ENCODE data around the gene LARGE1. TPM values are rescaled to one million over a fixed set of nuclear protein-coding genes. Genes with fewer than 3 reads are reported as not detected.
"Not testable (repeated sequence)": the region's sequence is repeated elsewhere in the genome, so short reads cannot be mapped to it uniquely, and the experiment has no call there.

Gene LARGE1
- total RNA-seq, 1 donor from 2014 or later = 0.89 TPM

- Mint-ChIP-seq H3K4me3 (ENCODE audit: low read depth) (no peak overlapping the region), H3K4me1 (ENCODE audit: low read depth) (no peaks in the 10 kb centered on the region), H3K27me3 (ENCODE audit: low read depth) (no peaks in the 10 kb centered on the region), H3K36me3 (ENCODE audit: low read depth) (no peaks in the 10 kb centered on the region), H3K27ac (no peak overlapping the region), H3K9me3 (peaks cover 25% of the 10 kb centered on the region)
- intact Hi-C loops (cut with micrococcal nuclease) = no loop called here
- no peak for DNase-seq (ENCODE audit: low spot score)
Measured at GRCh38 chr22:33465554-33465953, 454.7 kb downstream of the LARGE1 start.

DNA sequence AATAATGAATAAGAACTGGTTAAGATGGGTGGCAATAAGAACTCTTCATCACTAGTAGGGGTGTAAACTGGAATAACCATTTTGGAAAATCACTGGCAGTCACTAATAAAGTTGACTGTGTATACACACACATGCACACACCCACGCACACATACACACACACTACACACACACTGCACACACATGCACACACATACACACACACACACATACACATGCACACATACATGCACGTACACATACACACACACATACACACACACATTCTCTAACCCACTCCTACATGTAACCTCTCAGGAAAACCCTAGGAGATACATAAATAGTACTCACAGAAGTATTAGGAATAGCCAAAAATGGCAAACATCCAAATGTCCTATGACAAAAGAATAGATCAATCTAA, 455.6 kb downstream of the LARGE1 start:
- DNase-seq (ENCODE audit: low spot score) = no peak
- Mint-ChIP-seq H3K4me3 (ENCODE audit: low read depth) (no peak overlapping the region), H3K36me3 (ENCODE audit: low read depth) (no peaks in the 10 kb centered on the region), H3K4me1 (ENCODE audit: low read depth) (no peaks in the 10 kb centered on the region), H3K27ac (no peak overlapping the region), H3K9me3 (peaks cover 26% of the 10 kb centered on the region), H3K27me3 (ENCODE audit: low read depth) (no peaks in the 10 kb centered on the region)
- intact Hi-C loops (cut with micrococcal nuclease) = no loop called here

DNA sequence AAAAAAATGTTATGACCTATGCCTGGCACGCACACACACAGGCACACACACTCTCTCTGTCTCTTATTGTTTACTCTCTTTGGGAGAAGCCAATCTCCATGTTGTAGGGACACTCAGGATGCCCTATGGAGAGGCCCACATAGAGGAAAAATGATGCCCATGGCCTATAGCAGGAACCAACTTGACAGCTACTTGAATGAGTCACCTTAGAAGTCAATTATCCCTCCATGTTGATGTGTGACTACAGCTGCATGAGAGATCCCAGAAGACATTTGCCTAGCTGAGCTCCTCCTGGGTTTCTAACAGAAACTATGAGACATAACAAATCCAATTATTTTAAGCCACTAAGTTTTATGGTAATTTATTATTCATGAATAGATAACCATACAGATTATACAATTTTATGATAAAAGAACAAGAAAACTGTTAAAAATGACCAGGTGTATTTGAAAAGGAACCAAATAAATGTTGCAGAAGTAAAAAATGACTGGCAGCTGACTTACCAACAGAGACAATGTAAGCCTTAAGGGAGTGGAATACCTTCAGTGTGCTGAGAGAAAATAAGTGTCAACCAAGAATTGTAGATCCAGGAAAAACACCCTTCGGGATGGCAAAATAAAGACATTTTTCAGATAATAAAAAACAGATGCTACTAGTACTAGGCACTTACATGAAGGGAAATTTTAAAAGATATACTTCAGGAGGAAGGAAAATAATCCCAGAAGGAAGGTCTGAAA, 458.4 kb downstream of the LARGE1 start:
- Mint-ChIP-seq H3K9me3 (peaks cover 30% of the 10 kb centered on the region), H3K27me3 (ENCODE audit: low read depth) (no peaks in the 10 kb centered on the region), H3K36me3 (ENCODE audit: low read depth) (no peaks in the 10 kb centered on the region), H3K4me3 (ENCODE audit: low read depth) (no peak overlapping the region), H3K4me1 (ENCODE audit: low read depth) (no peaks in the 10 kb centered on the region), H3K27ac (no peak overlapping the region)
- DNase-seq (ENCODE audit: low spot score) = no peak
- intact Hi-C loops (cut with micrococcal nuclease) = no loop called here

DNA sequence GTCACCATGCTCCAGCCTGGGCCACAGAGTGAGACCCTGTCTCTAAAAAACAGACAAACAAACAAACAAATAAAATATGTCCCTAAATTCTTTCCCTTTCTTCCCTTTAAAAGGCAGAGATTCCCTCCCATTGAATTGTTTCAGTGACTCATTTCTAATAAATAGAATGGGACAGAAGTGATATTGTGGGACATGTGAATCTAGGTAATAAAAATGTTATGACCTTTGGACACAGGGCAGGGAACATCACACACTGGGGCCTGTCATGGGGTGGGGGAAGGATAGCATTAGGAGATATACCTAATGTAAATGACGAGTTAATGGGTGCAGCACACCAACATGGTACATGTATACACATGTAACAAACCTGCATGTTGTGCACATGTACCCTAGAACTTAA, 459.0 kb downstream of the LARGE1 start:
- H3K27ac Mint-ChIP-seq; DNase-seq (ENCODE audit: low spot score); H3K36me3 Mint-ChIP-seq (ENCODE audit: low read depth); H3K4me1 Mint-ChIP-seq (ENCODE audit: low read depth); H3K27me3 Mint-ChIP-seq (ENCODE audit: low read depth); intact Hi-C loops (cut with micrococcal nuclease); H3K4me3 Mint-ChIP-seq (ENCODE audit: low read depth): not testable (repeated sequence)
- peaks cover 30% of the 10 kb centered on the region for H3K9me3 Mint-ChIP-seq

DNA sequence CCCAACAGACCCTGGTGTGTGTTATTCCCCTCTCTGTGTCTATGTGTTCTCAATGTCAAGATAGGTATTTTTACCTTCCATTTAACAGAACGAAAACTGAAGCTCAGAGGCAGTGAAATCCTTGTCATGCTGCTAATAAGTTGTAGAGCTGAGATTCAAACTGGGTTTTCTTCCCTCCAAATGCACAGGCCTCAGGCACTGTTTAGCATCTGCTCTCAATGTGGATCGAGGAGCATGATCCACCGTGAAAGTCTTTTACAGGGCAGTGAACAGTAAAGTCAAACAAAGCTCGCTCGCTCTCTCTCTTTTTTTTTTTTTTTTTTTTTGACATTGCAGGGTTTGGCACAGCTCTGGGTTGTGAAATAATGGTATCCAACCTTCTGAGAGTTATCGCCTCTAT, 461.1 kb downstream of the LARGE1 start:
- H3K36me3 Mint-ChIP-seq (ENCODE audit: low read depth) = no peaks in the 10 kb centered on the region
- no peak overlapping the region for H3K4me3 Mint-ChIP-seq (ENCODE audit: low read depth)
- no peaks in the 10 kb centered on the region for H3K27me3 Mint-ChIP-seq (ENCODE audit: low read depth)
- H3K4me1 Mint-ChIP-seq (ENCODE audit: low read depth) = no peaks in the 10 kb centered on the region
- intact Hi-C loops (cut with micrococcal nuclease) = no loop called here
- no peak for DNase-seq (ENCODE audit: low spot score)
- no peak overlapping the region for H3K27ac Mint-ChIP-seq
- H3K9me3 Mint-ChIP-seq = peaks cover 26% of the 10 kb centered on the region

DNA sequence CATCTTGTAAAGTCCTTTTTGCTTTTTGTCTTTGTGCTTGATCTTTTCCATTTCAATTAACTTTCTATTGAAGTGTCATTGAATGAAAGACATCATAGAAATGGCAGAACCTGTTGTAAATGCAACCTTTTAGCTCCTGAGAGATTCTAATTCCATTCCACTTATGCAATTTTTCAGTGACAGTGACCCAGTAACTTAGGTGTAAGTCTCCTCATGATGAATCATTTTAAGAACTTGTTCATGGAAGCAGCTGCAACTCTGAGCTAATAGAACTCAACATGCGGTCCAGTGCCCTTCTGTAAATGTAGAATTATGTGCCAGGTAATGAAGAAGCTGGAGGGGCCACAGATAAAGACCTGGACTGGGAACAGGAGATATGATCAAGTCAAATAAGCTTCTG, 463.8 kb downstream of the LARGE1 start:
- H3K4me1 Mint-ChIP-seq (ENCODE audit: low read depth) = no peaks in the 10 kb centered on the region
- peaks cover 23% of the 10 kb centered on the region for H3K9me3 Mint-ChIP-seq
- H3K36me3 Mint-ChIP-seq (ENCODE audit: low read depth) = no peaks in the 10 kb centered on the region
- intact Hi-C loops (cut with micrococcal nuclease) = no loop called here
- no peak overlapping the region for H3K27ac Mint-ChIP-seq
- no peak for DNase-seq (ENCODE audit: low spot score)
- no peak overlapping the region for H3K4me3 Mint-ChIP-seq (ENCODE audit: low read depth)
- H3K27me3 Mint-ChIP-seq (ENCODE audit: low read depth) = no peaks in the 10 kb centered on the region

DNA sequence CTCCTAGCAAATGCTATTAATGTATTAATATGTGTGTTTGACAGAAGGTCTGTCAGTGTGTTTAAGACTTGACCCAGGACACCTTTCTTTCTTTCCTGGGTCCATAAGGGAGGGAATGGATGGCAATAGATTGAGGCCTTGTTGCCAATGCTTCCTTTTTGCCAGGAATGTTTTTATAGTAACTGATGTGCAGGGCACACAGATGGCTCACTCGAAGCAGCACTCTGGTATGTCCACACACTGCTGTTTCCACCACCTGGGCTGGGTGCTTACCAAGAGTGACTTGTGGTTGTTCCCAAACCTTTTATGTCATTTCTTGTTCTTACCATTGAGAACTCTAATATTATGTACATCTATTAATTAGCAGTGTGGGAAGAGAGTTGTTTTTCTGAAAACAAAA, 465.2 kb downstream of the LARGE1 start:
- H3K9me3 Mint-ChIP-seq = peaks cover 13% of the 10 kb centered on the region
- H3K4me3 Mint-ChIP-seq (ENCODE audit: low read depth) = no peak overlapping the region
- intact Hi-C loops (cut with micrococcal nuclease) = no loop called here
- DNase-seq (ENCODE audit: low spot score) = no peak
- no peaks in the 10 kb centered on the region for H3K36me3 Mint-ChIP-seq (ENCODE audit: low read depth)
- H3K27me3 Mint-ChIP-seq (ENCODE audit: low read depth) = no peaks in the 10 kb centered on the region
- no peaks in the 10 kb centered on the region for H3K4me1 Mint-ChIP-seq (ENCODE audit: low read depth)
- H3K27ac Mint-ChIP-seq = no peak overlapping the region

GRCh38 chr22:33451866-33452469, 468.3 kb downstream of the LARGE1 start:
- Mint-ChIP-seq H3K4me1 (ENCODE audit: low read depth) (no peaks in the 10 kb centered on the region), H3K27me3 (ENCODE audit: low read depth) (no peaks in the 10 kb centered on the region), H3K4me3 (ENCODE audit: low read depth) (no peak overlapping the region), H3K27ac (no peak overlapping the region), H3K36me3 (ENCODE audit: low read depth) (no peaks in the 10 kb centered on the region), H3K9me3 (peaks cover 19% of the 10 kb centered on the region)
- no peak for DNase-seq (ENCODE audit: low spot score)
- intact Hi-C loops (cut with micrococcal nuclease) = no loop called here

DNA sequence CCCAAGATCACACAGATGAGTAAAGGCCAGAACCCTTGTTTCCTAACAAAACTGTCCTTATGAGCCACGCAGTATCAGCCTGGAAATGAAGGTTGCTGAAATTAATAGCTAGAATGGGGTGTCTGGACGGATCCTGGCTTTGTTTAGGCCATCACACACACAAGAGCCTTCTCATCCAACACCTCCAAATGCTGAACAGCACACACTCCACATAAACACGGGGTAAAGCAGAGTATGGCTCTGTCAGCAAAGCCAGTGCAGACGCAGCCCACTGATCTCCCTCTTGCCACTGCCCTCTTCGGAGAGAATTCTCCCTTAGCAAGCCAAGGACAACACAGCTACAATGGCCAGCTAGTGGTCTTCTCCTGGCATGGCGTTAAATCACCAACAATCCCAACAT, 469.5 kb downstream of the LARGE1 start:
- Mint-ChIP-seq H3K9me3 (peaks cover 19% of the 10 kb centered on the region), H3K36me3 (ENCODE audit: low read depth) (no peaks in the 10 kb centered on the region), H3K27me3 (ENCODE audit: low read depth) (no peaks in the 10 kb centered on the region), H3K27ac (no peak overlapping the region), H3K4me1 (ENCODE audit: low read depth) (no peaks in the 10 kb centered on the region), H3K4me3 (ENCODE audit: low read depth) (no peak overlapping the region)
- DNase-seq (ENCODE audit: low spot score) = no peak
- intact Hi-C loops (cut with micrococcal nuclease) = no loop called here

GRCh38 chr22:33447733-33448132, 472.5 kb downstream of the LARGE1 start:
- no peaks in the 10 kb centered on the region for H3K27me3 Mint-ChIP-seq (ENCODE audit: low read depth)
- H3K9me3 Mint-ChIP-seq = peaks cover 23% of the 10 kb centered on the region
- H3K36me3 Mint-ChIP-seq (ENCODE audit: low read depth) = no peaks in the 10 kb centered on the region

GRCh38 chr22:33443683-33444082, 476.6 kb downstream of the LARGE1 start:
- H3K27ac Mint-ChIP-seq = no peak overlapping the region
- H3K4me3 Mint-ChIP-seq (ENCODE audit: low read depth) = no peak overlapping the region
- intact Hi-C loops (cut with micrococcal nuclease) = no loop called here
- DNase-seq (ENCODE audit: low spot score) = no peak
- no peaks in the 10 kb centered on the region for H3K36me3 Mint-ChIP-seq (ENCODE audit: low read depth)
- H3K4me1 Mint-ChIP-seq (ENCODE audit: low read depth) = no peaks in the 10 kb centered on the region
- H3K9me3 Mint-ChIP-seq = peaks cover 17% of the 10 kb centered on the region
- H3K27me3 Mint-ChIP-seq (ENCODE audit: low read depth) = no peaks in the 10 kb centered on the region

More at GRCh38 chr22:33447733-33448132, 472.5 kb downstream of the LARGE1 start:
- Mint-ChIP-seq H3K27ac (no peak overlapping the region), H3K4me1 (ENCODE audit: low read depth) (no peaks in the 10 kb centered on the region), H3K4me3 (ENCODE audit: low read depth) (no peak overlapping the region)
- intact Hi-C loops (cut with micrococcal nuclease) = no loop called here
- no peak for DNase-seq (ENCODE audit: low spot score)

GRCh38 chr22:33440756-33441155, 479.5 kb downstream of the LARGE1 start:
- Mint-ChIP-seq H3K36me3 (ENCODE audit: low read depth) (no peaks in the 10 kb centered on the region), H3K27me3 (ENCODE audit: low read depth) (no peaks in the 10 kb centered on the region), H3K27ac (no peak overlapping the region), H3K4me3 (ENCODE audit: low read depth) (no peak overlapping the region), H3K4me1 (ENCODE audit: low read depth) (no peaks in the 10 kb centered on the region), H3K9me3 (peaks cover 13% of the 10 kb centered on the region)
- DNase-seq (ENCODE audit: low spot score) = no peak
- intact Hi-C loops (cut with micrococcal nuclease) = no loop called here

- no peaks in the 10 kb centered on the region for H3K27me3 Mint-ChIP-seq (ENCODE audit: low read depth)
- H3K36me3 Mint-ChIP-seq (ENCODE audit: low read depth) = no peaks in the 10 kb centered on the region
- intact Hi-C loops (cut with micrococcal nuclease) = no loop called here
- H3K4me1 Mint-ChIP-seq (ENCODE audit: low read depth) = no peaks in the 10 kb centered on the region
- H3K27ac Mint-ChIP-seq = no peak overlapping the region
- no peak for DNase-seq (ENCODE audit: low spot score)
- H3K4me3 Mint-ChIP-seq (ENCODE audit: low read depth) = no peak overlapping the region
- H3K9me3 Mint-ChIP-seq = peaks cover 17% of the 10 kb centered on the region
Measured at GRCh38 chr22:33438273-33438672, 482.0 kb downstream of the LARGE1 start.
